Activated CD4-positive, alpha-beta T cell treated with anti-CD3 and anti-CD28 coated beads for 4 hours (primary cell): Measurements from ENCODE around the gene OR5C1.
"Not testable (repeated sequence)": the region's sequence is repeated elsewhere in the genome, so short reads cannot be mapped to it uniquely, and the experiment has no call there.

Experiments
- DNase-seq, 2 donors: peaks; one replicate each; pipeline ENCODE4 v3.0.0-alpha.2; 2020

Gene OR5C1

DNA sequence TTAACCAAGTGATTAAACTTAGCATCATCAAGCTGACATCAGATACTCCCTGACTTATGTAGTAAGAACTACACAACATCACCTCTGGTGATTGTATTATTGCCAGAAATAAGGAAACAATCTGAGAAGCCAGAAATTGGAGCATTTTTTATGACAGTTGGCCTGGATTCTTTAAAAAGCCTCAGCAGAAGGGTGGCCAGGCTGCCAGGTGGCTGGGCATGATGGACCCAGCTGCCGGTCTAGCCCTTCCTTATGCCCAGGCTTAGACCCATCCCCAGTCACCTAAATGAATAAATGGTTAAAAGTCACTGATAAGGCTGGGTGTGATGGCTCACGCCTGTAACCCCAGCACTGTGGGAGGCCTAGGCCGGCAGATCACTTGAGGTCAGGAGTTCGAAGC, 24.0 kb downstream of the OR5C1 start:
- DNase-seq = no peak

DNA sequence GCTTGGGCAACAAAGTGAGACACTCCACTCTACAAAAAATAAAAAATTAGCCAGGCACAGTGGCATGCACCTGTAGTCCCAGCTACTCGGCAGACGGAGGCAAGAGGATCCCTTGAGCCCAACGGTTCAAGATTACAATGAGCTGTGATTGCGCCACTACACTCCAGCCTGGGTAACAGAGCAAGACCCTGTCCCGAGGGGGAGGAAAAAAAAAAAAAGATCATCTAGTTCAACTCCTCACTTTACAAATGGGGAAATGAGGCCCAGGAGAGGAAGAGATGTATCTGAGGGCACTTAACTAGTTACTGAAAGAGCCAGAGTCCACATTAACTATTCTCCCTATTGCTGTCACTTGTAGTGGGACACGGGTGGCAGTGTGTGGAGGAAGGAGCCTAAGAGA, 25.8 kb downstream of the OR5C1 start:
- DNase-seq = no peak

DNA sequence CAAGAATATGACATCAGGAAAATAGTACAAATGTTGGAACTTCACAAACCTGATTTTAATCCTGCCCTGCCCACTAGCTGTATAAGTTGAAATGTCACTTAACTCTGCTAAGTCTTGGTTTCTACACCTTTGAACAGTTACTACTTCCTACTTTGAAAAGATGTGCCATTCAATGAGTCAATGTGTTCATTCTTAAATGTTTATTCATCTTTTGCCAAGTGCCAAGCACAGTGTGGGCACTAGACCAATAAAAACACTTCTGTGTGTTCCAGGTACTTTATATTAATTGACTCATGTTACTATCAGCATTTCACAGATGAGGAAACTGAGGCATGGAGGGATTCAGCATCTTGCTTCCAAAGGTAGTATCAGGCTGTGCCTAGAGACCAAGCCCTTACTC, 26.8 kb downstream of the OR5C1 start:
- DNase-seq = no peak

DNA sequence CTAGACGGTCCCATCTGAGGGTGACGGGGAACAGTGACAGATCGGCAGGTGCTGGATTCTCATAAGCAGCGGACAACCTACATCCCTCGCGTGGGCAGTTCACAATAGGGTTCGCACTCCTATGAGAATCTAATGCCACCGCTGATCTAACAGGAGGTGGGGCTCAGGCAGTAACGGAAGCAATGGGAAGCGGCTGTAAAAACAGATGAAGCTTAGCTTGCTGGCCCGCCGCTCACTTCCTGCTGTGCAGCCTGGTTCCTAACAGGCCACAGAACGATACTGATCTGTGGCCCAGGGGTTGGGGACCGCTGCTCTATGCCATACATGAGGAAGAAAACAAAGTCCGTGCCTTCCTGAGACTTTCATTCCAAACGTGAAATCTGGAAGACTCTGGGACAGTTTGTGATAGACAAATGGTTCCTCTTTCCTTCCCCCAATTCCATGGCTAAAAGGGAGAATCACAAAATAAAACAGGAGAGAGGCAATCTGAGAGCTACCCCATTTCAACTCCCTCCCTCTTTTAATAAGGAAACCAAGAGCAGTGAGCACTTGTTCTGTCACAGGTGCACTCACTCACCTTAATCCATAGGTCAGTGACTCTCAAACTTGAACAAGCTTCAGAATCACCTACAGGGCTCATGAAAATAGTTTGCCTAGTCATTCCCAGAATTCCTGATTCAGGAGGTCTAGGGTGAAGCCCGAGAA, 27.6 kb downstream of the OR5C1 start:
- DNase-seq = peak; percentile 35 to 40

DNA sequence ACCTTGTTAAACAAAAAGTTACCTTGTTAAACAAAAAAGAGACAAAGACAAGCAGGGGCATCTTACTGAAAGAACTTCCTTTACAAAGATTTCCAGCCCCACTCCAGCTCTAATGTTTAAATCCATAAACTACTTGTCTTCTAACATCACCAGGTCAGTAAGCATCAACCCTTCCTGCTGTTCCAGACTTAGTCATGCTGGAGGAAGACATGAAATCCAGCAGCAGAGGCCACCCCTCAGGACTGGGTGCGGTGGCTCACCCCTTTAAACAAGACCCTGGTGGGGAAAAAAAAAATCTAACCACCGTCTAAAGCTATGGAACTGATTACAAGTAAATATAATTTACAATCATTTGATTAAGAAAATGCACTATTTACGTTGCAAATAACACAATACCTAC, 30.6 kb downstream of the OR5C1 start:
- no peak for DNase-seq

DNA sequence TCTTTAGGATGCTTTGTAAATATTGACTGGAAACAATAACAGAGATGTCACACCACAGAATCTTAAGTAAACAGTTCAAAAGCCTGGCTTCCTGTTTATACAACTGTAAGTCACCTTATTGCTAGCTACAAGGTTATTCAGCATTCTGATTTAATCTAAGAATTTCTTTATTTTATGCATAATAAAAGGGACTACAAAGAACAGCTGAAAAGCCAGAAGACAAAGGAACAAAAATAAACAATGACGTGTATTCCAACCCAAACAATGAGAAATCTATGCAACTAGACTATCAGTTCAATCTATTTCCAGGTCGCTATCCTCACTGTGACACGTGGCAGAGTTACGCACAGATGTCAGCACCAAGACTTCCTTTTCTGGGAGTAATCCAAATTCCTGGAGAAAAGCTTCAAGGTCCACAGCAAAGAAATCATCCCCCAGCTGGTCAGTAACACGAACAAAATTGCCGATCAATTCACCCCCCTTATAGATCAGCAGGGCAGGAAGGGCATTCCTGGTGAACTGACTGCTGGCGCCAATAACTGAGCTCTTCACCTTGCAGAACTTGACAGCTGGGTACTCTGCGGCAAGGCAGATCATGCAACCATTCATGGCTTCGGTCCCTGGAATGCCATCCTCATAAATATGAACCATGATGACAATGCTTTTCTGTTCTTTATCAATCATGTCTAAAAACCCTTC, 31.2 kb downstream of the OR5C1 start:
- no peak for DNase-seq

DNA sequence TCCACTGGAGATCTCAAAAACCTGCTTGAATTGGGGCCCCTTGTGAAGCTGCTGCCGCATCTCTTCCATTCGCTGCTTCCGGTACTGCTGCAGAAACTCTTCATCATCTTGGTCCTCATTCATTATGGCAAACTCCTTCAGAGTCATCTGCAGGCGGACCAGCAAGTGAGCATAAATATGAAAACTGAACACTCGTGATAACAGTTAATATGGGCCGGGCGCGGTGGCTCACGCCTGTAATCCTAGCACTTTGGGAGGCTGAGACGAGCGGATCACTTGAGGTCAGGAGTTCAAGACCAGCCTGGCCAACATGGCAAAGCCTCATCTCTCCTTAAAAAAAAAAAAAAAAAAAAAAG, 31.7 kb downstream of the OR5C1 start:
- no peak for DNase-seq

DNA sequence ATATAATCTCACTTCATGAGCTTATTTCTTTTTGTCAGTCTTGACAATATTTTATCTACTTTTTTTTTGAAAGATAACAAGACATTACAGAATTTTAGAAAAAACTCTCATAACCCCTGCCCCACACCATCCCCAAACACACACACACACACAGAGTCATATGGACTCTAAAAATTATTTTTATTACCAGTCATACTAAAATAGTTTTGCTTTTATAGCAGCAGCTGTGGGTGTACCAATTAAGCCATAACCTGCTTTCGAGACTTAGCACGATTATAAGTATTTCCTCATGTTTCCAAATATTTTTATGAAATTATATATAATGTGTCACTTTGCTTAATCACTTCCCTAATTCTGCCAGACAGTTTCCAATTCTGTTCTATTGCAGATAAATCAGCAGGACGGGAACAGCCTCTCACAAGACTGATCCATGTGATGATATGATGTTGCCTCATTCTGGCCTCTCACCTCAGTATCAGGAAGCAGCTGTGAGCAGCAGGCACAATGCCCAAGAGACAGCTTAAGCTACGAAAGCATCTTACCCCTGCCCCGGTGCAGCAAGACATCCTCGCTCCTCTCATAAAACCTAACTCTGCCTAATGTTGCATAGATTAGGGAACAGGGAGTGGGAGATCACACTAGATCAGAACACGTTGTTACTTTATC, 32.7 kb downstream of the OR5C1 start:
- no peak for DNase-seq

DNA sequence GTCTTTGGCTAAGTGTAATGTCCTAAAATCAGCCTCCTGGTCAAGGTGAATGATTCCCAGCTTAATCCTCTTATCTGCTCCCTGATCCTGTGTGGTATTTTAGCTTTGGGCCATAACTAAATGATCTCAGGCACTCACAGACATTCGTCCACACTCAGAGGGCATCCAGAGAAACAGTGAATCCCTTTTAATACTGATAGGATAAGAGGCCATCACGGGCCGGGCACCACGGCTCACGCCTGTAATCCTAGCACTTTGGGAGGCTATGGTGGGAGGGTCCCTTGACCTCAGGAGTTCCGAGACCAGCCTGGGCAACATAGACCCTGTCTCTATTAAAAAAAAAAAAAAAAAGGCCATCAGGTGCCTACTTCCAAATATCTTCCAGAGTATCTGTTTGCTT, 33.3 kb downstream of the OR5C1 start:
- DNase-seq = no peak

DNA sequence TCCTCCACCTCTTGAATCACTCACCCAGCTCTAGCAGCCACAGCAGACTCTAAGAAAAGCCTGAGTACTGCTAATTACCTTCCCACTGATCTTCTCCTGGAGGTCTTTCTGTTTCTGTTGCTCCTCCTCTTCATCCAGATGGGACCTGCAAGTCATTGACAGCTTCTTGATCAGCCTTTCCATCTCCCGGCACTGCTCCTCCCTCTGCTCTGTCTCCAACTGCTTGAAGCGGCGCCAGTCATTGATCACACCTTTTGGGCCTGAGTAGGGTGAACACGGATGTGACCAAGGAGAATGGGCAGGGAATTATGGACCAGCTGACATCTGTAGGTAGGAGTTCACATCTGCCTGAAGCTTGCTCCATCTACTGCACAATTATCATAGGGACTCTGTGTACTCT, 34.2 kb downstream of the OR5C1 start:
- DNase-seq = no peak

DNA sequence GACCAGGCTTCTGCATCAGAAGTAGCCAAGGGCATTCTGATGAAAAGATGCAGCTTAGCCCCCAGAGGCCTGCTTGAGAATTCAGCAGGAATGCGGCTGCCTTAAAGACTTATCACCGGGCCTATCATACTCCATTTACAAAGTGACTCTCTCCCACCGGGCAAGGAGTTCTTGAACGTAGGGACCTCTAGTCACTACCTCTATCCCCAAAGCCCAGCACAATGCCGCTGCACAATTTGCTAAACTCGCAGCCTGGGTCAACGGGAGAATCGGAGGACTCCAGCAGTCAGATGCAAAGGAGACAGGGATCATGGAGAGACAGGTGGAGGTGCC, 39.0 kb downstream of the OR5C1 start:
- DNase-seq = no peak

DNA sequence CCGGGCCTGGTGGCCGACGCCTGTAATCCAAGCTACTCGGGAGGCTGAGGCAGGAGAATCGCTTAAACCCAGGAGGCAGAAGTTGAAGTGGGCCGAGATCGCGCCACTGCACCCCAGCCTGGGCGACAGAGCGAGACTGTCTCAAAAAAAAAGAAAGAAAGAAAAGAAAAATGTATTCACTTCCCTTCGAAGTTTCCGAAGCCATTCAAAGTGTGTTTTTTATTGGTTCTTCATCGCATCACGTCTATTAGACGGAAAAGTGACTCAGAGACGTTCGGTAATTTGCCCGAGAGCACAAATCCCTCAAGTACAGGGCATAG, 40.2 kb downstream of the OR5C1 start:
- not testable (repeated sequence) for DNase-seq

DNA sequence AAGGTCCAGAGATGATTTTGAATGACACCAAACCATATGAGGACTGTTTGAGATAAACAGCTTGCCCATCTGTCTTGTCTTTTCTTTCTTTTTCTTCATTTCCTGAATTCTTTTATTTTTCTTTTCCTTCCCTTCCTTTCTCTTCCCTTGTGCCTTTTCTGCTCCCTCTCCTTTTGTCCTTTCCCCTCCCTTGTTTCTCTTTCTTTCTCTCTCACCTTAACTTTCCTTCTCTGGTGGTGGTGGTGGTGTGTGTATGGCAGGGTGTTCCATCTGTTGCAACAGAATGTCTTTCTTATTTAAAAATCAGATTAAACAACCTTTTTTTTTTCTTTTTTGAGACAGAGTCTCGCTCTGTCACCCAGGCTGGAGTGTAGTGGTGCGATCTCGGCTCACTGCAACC, 43.5 kb downstream of the OR5C1 start:
- DNase-seq = no peak

DNA sequence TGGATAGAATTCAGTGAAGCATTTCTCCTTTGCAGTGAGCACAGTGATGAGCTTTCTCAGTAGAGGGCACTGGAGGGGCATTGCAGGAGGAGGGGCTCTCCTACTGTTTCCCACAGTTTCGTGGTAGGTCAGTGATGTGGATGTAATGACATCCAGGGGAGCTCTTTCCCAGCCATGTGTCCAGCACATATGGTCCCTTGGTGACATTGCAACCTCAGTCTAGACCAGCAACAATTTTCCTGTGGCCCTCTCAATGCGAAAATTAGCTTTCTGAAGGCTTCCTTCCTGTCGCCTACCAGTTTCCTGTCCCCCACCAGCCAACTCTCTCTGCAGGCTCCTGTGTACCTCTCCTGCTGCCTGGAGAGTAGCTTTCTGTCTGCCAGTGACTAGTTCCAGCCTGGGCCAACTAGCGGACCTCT, 46.6 kb downstream of the OR5C1 start:
- peak in 1 of 2 donors; percentile 4 for DNase-seq

DNA sequence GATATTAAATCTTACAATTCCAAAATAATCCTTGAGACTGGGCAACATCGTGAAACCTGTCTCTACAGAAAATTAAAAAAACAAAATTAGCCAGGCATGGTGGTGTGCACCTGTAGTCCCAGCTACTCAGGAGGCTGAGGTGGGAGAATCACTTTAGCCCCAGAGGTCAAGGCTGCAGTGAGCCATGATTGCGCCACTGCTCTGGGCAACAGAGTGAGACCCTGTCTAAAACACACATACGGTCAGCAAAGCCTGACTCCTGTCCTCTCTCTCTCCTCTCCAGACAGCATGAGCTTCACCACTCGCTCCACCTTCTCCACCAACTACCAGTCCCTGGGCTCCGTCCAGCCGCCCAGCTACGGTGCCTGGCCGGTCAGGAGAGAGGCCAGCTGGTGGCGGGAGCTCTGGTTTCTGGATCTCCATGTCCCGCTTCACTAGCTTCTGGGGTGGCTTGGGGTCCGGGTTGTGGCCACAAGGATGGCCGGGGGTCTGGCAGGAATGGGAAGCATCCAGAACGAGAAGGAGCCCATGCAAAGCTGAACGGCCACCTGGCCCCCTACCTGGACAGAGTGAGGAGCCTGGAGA, 48.6 kb downstream of the OR5C1 start:
- DNase-seq = no peak

DNA sequence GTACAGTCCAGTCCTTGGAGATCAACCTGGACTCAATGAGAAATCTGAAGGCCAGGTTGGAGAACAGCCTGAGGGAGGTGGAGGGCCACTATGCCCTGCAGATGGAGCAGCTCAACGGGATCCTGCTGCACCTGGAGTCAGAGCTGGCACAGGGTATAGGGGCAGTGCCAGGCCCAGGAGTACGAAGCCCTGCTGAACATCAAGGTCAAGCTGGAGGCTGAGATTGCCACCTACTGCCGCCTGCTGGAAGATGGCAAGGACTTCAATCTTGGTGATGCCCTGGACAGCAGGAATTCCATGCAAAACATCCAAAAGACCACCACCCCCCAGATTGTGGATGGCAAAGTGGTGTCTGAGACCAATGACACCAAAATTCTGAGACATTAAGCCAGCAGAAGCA, 49.7 kb downstream of the OR5C1 start:
- DNase-seq = not testable (repeated sequence)
